GM18520 (cell line): ENCODE results near the gene TPPP2.

Source experiments
- ATAC-seq: cut with Tn5 transposase; IDR thresholded peaks from one replicate; pipeline ENCODE4 v1.9.1; 2021; ENCODE audit not compliant: unreplicated experiment

The TPPP2 gene

GRCh38 chr14:21016413-21017190 is 13.4 kb upstream of the TPPP2 start:
- no peak for ATAC-seq

- no peak for ATAC-seq
Observed at GRCh38 chr14:21017528-21018245, 12.3 kb upstream of the TPPP2 start.

DNA sequence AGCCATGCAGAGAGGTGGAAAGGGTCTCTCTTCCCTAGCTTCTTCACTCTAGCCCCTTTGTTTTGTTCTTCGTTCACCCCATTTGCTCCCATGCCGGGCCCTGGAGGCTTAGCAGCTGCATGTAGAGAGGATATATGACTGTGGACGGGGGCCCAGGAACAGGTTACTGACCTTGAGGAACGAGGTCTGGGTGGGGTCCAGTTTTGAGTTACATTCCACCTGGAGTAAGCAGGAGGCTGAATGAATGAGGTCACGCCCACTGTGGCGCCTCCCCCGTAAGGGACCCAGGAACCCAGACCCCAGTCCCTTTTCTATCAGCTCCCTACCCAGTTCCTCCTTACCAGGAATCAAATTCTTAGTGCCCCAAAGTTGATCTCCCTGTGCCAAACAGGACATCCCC is 11.7 kb upstream of the TPPP2 start:
- no peak for ATAC-seq

DNA sequence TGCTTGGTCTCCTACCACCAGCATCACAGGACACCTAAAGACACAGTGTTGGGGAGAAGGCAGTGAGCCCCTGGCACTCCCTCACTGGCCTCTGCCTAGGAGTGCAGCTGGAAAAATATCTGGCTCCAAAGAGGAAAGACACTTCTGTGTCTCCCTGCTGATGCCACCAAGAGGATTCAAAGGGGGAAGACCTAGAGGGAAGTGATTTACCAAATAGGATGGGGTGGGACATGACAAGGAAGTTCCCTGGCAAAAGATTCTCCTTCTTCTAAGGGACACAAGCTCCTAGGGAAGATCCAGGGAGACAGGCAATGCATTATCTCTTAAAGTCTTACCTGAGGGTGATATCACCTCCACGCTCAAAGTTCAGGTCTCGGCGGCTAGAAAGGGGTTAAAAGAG is 11.2 kb upstream of the TPPP2 start:
- ATAC-seq: no peak

DNA sequence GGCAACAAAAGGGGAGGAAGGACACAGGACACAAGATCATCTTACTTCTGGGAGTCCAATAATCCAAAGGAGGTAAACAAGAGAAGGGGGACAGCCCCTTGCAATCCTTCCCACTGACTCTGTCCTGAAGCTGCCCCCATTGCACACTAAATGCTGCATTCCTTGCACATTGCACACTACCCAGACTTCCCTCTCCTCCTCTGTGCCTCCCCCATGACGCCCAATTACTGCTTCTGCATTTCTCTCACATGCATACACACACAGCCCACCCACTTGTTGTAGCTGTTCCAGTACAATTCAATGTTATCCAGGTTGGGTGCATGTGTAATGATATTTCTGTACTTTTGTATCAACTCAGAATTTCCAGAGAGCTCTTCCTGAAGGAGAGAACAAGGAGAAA is 10.7 kb upstream of the TPPP2 start:
- no peak for ATAC-seq

DNA sequence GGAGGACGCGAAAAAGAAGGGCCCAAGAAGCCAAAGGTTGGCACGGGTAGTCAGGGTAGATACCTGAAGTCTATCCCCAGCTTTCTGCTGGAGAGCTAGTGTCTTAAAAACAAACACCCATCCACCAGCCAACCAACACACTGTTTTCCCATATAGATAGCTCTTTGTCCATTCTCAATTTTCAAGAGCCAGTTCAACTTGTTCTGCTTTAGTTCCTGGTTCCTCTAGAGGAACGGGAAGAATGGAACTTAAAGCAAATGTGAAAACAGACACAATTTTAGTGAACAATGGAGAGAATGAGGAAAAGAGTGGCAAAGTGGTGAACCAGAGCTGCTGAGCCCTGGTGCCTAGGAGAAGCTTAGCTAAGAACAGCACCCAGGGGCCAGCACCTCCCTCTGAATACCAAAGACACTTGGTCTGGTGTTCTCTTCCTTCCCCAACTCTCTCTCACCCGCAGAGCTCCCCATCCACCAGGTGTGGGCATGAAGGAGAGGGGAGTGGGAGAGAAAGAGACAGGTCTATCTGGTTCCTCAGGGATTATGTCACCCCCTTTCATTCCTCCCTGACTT is 9.0 kb upstream of the TPPP2 start:
- ATAC-seq: no peak

- ATAC-seq: no peak
Observed at GRCh38 chr14:21022686-21023085, 7.3 kb upstream of the TPPP2 start.

- no peak for ATAC-seq
Observed at GRCh38 chr14:21023174-21023573, 6.8 kb upstream of the TPPP2 start.

DNA sequence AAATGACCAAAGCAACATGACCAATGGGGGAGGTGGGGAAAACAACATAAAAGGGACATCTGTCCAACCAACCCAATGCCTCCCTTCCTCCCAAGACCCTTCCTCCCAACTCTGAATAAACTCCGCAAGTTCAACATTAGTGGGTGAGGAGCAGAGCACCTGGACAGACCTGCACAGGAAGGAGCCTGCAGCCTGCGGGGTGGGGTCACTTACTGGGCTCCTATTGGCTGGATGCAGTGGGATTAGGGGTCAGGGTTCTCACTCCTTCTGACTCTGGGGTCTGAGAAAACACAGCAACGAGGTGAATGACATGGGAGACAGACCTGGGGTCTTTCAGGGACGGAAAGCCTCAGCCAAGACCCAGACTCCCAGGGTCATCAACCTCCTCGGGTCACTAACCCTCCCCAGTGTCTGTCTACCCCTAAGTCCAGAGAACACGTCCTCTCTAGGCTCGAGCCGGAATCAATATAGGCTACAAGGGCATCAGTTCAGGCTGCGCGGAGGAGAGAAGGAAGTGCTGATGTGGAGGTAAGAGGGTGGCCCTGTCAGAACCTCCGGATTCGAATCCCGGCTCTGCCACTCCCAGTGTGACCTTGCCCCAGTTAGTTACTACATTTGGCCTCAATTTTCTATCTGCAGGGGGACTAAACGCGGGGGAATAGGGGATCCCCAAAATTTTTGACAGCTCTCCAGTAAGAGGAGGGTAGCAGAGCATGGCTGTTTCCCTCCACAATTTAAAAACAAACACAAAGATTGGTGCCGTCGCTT is 6.0 kb upstream of the TPPP2 start:
- no peak for ATAC-seq

DNA sequence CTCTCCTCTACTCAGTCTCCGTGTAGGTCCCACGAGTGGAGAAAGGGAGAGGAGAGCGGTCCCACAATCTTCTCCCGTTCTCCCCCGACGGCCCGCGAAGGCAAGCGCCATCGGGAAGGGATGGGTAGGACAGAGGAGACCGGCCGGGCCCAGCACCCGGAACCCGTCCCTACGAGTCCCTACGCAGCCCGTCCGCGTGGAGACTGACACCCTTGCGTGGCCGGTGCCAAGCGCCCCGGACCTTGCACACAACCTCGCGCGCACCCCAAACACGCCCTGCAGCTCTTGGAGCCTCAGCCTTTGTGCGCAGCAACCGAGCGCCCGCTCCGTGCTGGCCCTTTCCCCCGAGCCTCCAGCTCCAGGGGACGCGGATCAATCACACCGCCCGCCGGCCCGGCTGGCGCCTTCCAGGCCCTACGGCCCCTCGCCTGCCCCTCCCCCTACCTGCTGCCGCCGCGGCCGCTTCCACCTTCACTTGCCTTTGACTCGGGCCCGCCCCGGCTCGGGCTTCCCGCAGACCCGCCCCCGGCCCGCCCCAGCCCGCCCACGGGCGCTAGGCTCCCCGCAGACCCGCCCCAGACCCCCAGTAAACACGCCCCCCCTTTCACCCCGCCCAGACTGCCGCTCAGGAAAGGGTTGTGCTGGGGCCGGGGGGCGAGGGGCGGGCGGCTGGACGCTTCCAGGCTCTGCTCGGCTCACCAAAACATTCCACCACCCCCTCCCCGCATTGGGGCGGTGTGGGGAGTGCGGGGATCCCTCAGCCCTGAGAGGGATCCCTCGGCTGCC is 5.2 kb upstream of the TPPP2 start, which contains the start of gene NDRG2:
NDRG2 (minus strand) TSS at position 477 of the 786 bp plus-strand sequence. CDS start 1,746 bp downstream, outside the sequence.
- ATAC-seq: no peak

DNA sequence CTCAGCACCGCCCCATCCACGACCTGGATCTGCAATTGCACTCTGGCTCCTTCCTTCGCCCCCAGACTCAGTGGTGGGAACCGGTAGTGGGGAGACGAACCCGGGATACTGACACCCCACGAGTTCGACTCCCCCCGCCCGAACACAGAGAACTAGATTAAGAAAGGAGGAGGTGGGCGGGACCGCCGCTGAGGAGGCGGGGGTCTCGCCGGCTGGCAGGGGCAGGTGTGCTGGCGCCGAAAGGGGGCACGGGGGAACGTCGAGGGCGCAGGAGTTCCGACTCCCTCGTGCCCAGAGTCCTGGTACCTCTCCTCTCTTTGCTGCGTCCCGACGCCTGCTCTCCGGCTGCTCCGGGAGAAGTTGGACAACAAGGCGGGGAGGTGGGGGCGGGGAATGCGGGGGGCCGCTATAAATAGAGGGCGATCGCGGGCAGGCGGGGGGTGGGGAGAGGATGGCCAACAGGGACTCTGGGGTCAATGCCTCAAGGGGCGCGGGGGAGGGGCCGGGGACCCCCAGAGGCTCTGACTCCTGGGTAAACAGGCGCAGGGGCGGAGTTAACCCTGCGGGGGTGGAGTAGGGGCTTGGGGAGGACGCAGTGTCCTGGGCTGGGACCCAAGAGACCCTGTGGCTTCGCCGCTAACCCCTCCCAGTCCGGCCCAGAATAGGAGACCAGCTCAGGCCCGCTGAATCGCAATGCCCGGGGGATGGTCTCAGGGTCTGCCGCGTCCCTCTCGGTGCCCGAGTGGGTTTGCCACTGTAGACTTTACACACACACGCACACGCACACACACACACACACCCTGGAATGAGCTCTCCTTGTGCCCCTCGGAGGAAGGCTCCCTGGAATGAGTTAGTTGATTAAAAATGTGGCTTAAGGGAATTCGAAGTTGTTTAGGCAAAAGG is 4.4 kb upstream of the TPPP2 start:
- ATAC-seq: no peak

DNA sequence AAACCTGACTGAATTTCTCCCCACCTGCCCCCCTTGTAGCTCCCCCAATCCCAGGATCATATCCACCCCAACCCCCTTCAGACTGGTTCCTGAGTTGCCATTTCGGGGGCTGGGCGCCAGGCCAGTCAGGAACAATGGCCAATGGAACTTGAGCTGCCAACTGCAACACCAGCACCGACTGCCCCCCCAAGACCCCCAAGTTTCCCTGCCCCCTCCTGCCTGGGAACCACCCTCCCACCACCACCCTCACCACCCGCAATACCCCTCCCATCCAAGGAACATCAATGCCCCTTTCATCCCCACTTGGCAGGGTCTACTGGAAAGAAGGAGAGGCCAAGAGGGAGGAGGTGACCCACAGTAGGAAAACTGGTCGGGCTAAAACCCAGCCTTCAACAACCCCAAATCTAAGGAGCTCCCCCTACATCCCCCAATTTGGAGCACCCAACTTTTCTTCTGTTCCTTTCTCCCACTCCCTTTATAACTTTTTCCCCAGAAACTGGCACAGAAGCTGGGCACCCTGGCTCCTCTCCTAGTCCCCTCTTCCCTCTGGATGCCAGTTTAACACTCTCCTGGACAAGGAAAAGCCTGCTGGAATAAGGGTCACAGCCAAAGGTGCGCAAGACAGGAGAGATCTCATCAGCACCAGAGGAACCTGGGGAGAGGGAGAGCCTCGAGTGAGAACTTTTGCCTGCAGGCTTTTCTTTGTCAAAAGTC is 3.6 kb upstream of the TPPP2 start:
- ATAC-seq: no peak

DNA sequence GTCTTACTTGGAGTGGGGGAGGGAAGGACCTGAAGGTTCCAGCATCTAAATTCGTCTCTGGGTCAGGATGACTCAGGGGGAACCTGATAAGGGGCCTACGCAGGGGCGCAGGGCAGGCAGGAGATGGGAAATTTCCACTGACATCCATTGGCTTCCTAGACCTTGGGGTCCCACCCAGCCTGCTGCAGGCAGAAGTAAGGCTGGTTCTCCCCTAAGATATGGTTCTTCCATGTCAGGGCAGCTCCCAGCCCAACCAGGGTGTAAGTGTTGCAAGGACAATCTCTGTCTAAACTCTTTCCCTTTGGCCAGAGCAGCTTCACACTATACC is 3.1 kb upstream of the TPPP2 start:
- no peak for ATAC-seq

DNA sequence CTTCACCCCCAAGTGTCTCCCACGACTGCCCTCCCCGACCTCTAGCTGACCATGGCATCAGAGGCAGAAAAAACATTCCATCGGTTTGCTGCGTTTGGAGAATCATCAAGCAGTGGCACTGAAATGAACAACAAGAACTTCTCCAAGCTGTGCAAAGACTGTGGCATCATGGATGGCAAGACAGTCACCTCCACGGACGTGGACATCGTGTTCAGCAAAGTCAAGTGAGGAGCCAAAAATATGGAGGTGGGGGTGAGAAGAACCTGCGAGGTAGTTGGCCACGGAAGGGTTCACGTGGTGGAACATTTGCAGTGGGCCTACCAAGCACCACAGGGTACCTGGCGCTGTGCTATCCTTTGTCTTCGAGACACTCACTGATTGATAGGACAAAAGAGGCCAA is 514 bp downstream of the TPPP2 start:
- ATAC-seq: no peak

- no peak for ATAC-seq
Observed at GRCh38 chr14:21032326-21033132, 2.5 kb downstream of the TPPP2 start.

- no peak for ATAC-seq
Observed at GRCh38 chr14:21033133-21033698, 3.2 kb downstream of the TPPP2 start.

GRCh38 chr14:21034707-21035106 is 4.7 kb downstream of the TPPP2 start, which contains the start of gene RNASE13:
Gene RNASE13, minus strand, starts transcription at chr14:21034807. Its CDS starts 519 bp downstream, at chr14:21034288.
- ATAC-seq: no peak

DNA sequence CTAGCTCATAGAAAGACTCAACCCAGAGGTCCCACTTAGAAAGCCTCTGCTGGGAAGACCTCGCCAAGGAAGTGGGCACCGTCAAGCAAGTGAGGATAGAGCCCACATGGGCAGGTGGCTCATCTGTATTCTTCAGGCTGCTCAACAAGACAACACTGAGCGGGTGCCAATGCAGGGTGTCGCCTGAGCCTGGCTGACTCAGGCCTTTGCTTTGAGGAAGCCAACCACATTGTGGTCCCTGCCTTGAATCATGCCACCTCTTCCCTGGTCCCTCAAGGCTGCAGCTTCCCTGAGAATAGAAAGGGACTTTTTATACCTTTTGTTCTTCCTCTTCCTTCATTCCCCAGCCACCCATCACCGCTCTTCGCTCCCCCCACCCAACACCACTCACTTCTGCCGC is 6.7 kb downstream of the TPPP2 start:
- ATAC-seq: no peak
